Activated CD4-positive, alpha-beta T cell treated with anti-CD3 and anti-CD28 coated beads for 48 hours (primary cell): ENCODE results near the gene ARMC6.
A peak's percentile ranks its signal among the peaks of the same experiment; 100 is the strongest.
"Not testable (repeated sequence)": the region's sequence is repeated elsewhere in the genome, so short reads cannot be mapped to it uniquely, and the experiment has no call there.

Experiments
- DNase-seq: peaks from one replicate; pipeline ENCODE4 v3.0.0-alpha.2; 2020

Gene ARMC6

GRCh38 chr19:19078801-19079200, 45.4 kb downstream of the ARMC6 start:
- no peak for DNase-seq

- no peak for DNase-seq
Observed at GRCh38 chr19:19079571-19079970, 46.2 kb downstream of the ARMC6 start.

GRCh38 chr19:19081642-19082151, 48.3 kb downstream of the ARMC6 start:
- no peak for DNase-seq

- no peak for DNase-seq
Observed at GRCh38 chr19:19083413-19084178, 50.2 kb downstream of the ARMC6 start.

GRCh38 chr19:19087676-19088075, 54.3 kb downstream of the ARMC6 start:
- no peak for DNase-seq

GRCh38 chr19:19094513-19094912, 61.1 kb downstream of the ARMC6 start:
- DNase-seq, result no peak

GRCh38 chr19:19095691-19096090, 62.3 kb downstream of the ARMC6 start:
- no peak for DNase-seq

- DNase-seq, result no peak
Observed at GRCh38 chr19:19096641-19097627, 63.5 kb downstream of the ARMC6 start.

GRCh38 chr19:19098084-19098702, 64.8 kb downstream of the ARMC6 start:
- no peak for DNase-seq

GRCh38 chr19:19098703-19099632, 65.6 kb downstream of the ARMC6 start:
- no peak for DNase-seq

GRCh38 chr19:19101540-19101939, 68.1 kb downstream of the ARMC6 start:
- no peak for DNase-seq

GRCh38 chr19:19102566-19102965, 69.2 kb downstream of the ARMC6 start:
- not testable (repeated sequence) for DNase-seq

GRCh38 chr19:19103167-19103566, 69.8 kb downstream of the ARMC6 start:
- no peak for DNase-seq

GRCh38 chr19:19105365-19106055, 72.1 kb downstream of the ARMC6 start:
- DNase-seq, result peak; percentile 17

GRCh38 chr19:19106056-19106551, 72.7 kb downstream of the ARMC6 start:
- no peak for DNase-seq

- DNase-seq, result not testable (repeated sequence)
Observed at GRCh38 chr19:19106938-19107337, 73.5 kb downstream of the ARMC6 start.

GRCh38 chr19:19107654-19108053, 74.3 kb downstream of the ARMC6 start:
- no peak for DNase-seq
